Tibial nerve (tissue), 4 donors: Measurements from ENCODE around the gene CLRN2.

Experiments
- EP300 ChIP-seq, 2 donors: sonication (generic); formaldehyde crosslinking; IDR thresholded peaks; one replicate each; pipeline ENCODE4 v1.6.1; 2017; ENCODE audit warnings: antibody characterized with exemption in 2 of 2, mild to moderate bottlenecking in 1 of 2
- POLR2A ChIP-seq, 2 donors: fragments of 450-650 bp; IDR thresholded peaks; one replicate each; pipeline ENCODE4 v1.6.1; 2017; ENCODE audit warnings: antibody characterized with exemption in 2 of 2, mild to moderate bottlenecking in 2 of 2, moderate library complexity in 2 of 2
- TF ChIP-seq, protein P1 (sequence below), 5 experiments: fragments of 200-600 bp in 3 of 5; fragments of 450-650 bp in 2 of 5; sonication (generic) in 3 of 5; IDR thresholded peaks; one replicate each; pipeline ENCODE4 v1.5.1; 2016 to 2019; ENCODE audit warnings: antibody characterized with exemption in 5 of 5, mild to moderate bottlenecking in 3 of 5, moderate library complexity in 2 of 5

DNA sequence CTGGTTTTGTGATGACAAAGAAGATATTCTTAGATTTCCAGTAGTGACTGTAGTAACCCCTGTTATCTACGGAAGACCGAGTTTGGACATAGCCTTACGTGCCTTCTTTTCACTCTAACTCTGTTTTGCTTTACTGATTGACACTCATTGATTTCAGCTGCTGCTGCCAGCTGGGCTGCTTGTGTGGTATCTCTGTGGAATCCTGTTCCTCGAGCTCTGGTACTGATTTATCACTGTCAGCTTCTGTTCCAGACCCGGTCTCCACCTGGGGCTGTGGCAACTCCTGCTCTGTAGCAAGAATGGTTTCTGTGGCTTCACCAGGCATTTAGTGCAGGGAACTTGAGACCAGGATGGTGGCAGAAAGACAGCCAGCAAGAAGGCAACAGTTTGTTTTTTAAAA, 37.5 kb downstream of the CLRN2 start:
- TF ChIP-seq, protein P1, sequence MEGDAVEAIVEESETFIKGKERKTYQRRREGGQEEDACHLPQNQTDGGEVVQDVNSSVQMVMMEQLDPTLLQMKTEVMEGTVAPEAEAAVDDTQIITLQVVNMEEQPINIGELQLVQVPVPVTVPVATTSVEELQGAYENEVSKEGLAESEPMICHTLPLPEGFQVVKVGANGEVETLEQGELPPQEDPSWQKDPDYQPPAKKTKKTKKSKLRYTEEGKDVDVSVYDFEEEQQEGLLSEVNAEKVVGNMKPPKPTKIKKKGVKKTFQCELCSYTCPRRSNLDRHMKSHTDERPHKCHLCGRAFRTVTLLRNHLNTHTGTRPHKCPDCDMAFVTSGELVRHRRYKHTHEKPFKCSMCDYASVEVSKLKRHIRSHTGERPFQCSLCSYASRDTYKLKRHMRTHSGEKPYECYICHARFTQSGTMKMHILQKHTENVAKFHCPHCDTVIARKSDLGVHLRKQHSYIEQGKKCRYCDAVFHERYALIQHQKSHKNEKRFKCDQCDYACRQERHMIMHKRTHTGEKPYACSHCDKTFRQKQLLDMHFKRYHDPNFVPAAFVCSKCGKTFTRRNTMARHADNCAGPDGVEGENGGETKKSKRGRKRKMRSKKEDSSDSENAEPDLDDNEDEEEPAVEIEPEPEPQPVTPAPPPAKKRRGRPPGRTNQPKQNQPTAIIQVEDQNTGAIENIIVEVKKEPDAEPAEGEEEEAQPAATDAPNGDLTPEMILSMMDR (IDR thresholded peaks at IDR 0.05): no peak
- TF ChIP-seq POLR2A (IDR thresholded peaks at IDR 0.05): no peak
- no peak for TF ChIP-seq EP300 (IDR thresholded peaks at IDR 0.05)
